Chondrocyte (in vitro differentiated cells): ENCODE results near the gene PALS2. TPM values are rescaled to one million over a fixed set of nuclear protein-coding genes. Genes with fewer than 3 reads are reported as not detected.

Source experiments
- DNase-seq: peaks from one replicate; pipeline ENCODE4 v3.0.0; 2021; ENCODE audit warnings: mixed read lengths, low spot score
- H3K27ac Mint-ChIP-seq: one replicate; pipeline ENCODE4 v1.8.0; 2021; ENCODE audit warnings: mild to moderate bottlenecking, moderate library complexity, mixed read lengths; ENCODE audit not compliant: unreplicated experiment
- H3K27me3 Mint-ChIP-seq: 2 replicates; pipeline ENCODE4 v1.8.0; 2021; ENCODE audit warnings: low read depth, mixed read lengths
- H3K36me3 Mint-ChIP-seq: 2 replicates; pipeline ENCODE4 v1.8.0; 2021; ENCODE audit warnings: low read depth, mixed read lengths
- H3K4me1 Mint-ChIP-seq: 2 replicates; pipeline ENCODE4 v1.8.0; 2021; ENCODE audit warnings: low read depth, mild to moderate bottlenecking, mixed read lengths
- H3K4me3 Mint-ChIP-seq: one replicate; pipeline ENCODE4 v1.8.0; 2021; ENCODE audit warnings: mild to moderate bottlenecking, moderate library complexity, mixed read lengths; ENCODE audit not compliant: unreplicated experiment
- H3K9me3 Mint-ChIP-seq: 2 replicates; pipeline ENCODE4 v1.8.0; 2021; ENCODE audit warnings: low read depth, mixed read lengths
- total RNA-seq: library from RNA; stranded (reverse); gene quantifications from 3 replicates; pipeline ENCODE4 v1.2.1, GENCODE V29; 2021
- TF ChIP-seq, protein P1 (sequence below): fragments of 200-600 bp; sonication (generic); IDR thresholded peaks from 2 replicates; pipeline ENCODE4 v1.5.0; 2021; ENCODE audit warnings: antibody characterized with exemption, mild to moderate bottlenecking, moderate library complexity

The PALS2 gene
- total RNA-seq, 1 donor from 2014 or later: 30.4 TPM

DNA sequence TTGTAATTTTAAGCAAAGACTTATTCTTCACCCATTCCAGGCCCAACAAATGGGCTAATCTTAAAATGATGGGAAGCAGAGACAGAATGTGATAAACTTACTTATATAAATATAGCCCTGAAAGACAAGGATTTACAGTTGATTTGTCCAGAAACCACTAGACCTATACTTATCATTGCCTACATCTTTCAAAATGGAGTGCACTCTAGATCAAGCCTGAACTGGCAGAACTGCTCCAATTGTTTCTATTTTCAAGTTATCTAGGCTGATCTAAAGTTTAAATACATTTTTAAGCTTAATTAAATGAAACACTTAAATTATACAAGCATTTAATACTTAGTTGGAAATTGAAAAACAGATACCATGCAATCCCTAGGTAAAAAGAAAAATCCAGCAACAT is 24.9 kb upstream of the PALS2 start:
- H3K27ac Mint-ChIP-seq: no peak overlapping the region
- H3K4me1 Mint-ChIP-seq: peaks cover 12% of the 10 kb centered on the region
- H3K4me3 Mint-ChIP-seq: no peak overlapping the region

DNA sequence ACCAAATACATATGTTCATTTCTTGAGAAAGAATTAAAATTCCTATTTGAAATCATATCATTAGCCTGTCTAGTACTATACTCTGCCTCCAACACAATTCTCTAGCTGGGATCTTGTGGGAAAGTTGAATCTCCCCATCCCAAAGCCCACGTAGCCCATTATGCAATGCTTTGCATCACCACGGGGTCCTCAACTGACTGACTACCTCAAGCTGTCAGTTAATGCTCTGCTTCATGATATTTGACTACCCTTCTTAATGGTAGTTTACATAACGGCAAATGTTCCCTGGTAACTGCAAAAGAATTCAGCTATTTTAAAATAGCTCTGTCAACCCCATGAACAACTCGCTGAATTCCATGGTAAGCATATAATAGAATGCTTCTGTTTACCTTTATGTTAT is 23.3 kb upstream of the PALS2 start:
- H3K27ac Mint-ChIP-seq: no peak overlapping the region
- H3K4me3 Mint-ChIP-seq: no peak overlapping the region

More for the DNA sequence above, 24.9 kb upstream of the PALS2 start:
- DNase-seq: no peak
- H3K27me3 Mint-ChIP-seq: peaks cover 12% of the 10 kb centered on the region
- TF ChIP-seq, protein P1, sequence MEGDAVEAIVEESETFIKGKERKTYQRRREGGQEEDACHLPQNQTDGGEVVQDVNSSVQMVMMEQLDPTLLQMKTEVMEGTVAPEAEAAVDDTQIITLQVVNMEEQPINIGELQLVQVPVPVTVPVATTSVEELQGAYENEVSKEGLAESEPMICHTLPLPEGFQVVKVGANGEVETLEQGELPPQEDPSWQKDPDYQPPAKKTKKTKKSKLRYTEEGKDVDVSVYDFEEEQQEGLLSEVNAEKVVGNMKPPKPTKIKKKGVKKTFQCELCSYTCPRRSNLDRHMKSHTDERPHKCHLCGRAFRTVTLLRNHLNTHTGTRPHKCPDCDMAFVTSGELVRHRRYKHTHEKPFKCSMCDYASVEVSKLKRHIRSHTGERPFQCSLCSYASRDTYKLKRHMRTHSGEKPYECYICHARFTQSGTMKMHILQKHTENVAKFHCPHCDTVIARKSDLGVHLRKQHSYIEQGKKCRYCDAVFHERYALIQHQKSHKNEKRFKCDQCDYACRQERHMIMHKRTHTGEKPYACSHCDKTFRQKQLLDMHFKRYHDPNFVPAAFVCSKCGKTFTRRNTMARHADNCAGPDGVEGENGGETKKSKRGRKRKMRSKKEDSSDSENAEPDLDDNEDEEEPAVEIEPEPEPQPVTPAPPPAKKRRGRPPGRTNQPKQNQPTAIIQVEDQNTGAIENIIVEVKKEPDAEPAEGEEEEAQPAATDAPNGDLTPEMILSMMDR: no peak
- no peaks in the 10 kb centered on the region for H3K9me3 Mint-ChIP-seq
- H3K36me3 Mint-ChIP-seq: no peaks in the 10 kb centered on the region

DNA sequence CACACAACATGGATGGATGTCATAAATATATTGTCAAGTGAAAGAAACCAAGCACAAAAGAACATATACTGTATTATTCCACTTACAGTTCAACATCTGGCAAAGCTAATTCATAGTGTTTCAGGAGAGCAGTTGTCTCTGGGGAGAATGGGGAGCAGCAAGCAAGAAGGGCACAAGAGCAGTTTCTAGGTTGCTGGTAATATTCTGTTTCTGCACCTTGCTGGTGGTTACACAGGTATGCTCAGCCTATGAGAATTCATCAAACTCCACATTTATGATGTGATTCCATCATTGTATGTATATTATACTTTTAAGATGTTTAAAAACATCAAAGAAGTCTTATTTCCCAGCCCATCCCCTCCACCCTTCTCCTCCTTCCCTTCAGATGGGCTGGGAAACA is 18.1 kb upstream of the PALS2 start:
- TF ChIP-seq, protein P1: no peak
- H3K9me3 Mint-ChIP-seq: no peaks in the 10 kb centered on the region

More for the DNA sequence above, 23.3 kb upstream of the PALS2 start:
- Mint-ChIP-seq H3K4me1 (peaks cover 12% of the 10 kb centered on the region), H3K27me3 (peaks cover 8% of the 10 kb centered on the region), H3K9me3 (no peaks in the 10 kb centered on the region), H3K36me3 (no peaks in the 10 kb centered on the region)
- DNase-seq: no peak
- TF ChIP-seq, protein P1: no peak

DNA sequence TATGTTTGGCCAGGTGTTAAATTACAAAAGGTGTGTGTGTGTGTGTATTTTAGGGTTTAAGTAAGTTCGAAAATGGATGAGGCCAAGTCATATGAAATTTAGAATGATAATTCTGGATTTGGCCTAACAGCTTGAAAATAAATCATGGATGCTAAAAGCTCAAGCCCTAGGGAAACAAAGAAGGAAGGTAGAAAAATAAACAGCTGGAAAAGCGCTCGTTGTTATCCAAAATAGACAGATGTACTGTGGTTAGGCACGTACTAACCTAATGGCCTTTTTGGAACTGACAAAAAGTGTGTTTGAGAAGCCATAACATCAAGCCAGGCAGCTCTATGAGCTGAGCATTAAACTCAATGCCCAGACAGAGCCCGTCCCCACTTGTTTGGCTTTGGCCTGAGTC is 17.5 kb upstream of the PALS2 start:
- H3K4me1 Mint-ChIP-seq: no peaks in the 10 kb centered on the region
- TF ChIP-seq, protein P1: no peak
- H3K27me3 Mint-ChIP-seq: no peaks in the 10 kb centered on the region
- H3K9me3 Mint-ChIP-seq: no peaks in the 10 kb centered on the region
- no peak overlapping the region for H3K4me3 Mint-ChIP-seq
- no peaks in the 10 kb centered on the region for H3K36me3 Mint-ChIP-seq
- no peak for DNase-seq
- H3K27ac Mint-ChIP-seq: no peak overlapping the region

More for the DNA sequence above, 18.1 kb upstream of the PALS2 start:
- no peaks in the 10 kb centered on the region for H3K27me3 Mint-ChIP-seq
- DNase-seq: no peak
- H3K4me1 Mint-ChIP-seq: peaks cover 3% of the 10 kb centered on the region
- no peak overlapping the region for H3K4me3 Mint-ChIP-seq
- no peaks in the 10 kb centered on the region for H3K36me3 Mint-ChIP-seq
- H3K27ac Mint-ChIP-seq: no peak overlapping the region

DNA sequence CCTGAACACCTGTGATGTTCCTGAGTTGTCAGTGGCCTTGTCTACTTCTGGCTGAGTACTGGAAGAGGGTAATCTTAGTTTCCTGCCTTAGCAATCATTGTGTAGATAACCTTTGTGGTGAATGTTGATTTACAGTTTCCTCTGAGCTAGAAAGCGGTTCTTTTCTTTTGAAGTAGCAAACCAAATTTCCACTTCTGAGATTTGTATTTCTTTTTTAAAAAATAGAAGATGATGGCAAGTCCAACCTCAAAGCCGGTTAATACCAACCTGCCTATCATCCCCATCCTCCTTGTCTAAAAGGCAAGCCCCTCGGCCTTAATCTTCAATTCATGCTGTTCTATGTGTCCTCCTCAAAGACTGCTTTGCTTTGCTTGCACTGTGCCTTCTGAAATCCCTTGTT is 12.5 kb upstream of the PALS2 start:
- H3K4me3 Mint-ChIP-seq: no peak overlapping the region
- DNase-seq: no peak
- H3K36me3 Mint-ChIP-seq: no peaks in the 10 kb centered on the region
- no peaks in the 10 kb centered on the region for H3K27me3 Mint-ChIP-seq
- H3K4me1 Mint-ChIP-seq: no peaks in the 10 kb centered on the region
- no peaks in the 10 kb centered on the region for H3K9me3 Mint-ChIP-seq
- TF ChIP-seq, protein P1: no peak
- H3K27ac Mint-ChIP-seq: no peak overlapping the region
